Breast epithelium (tissue), 3 donors: ENCODE results near the gene BRAP.

Experiments used
- POLR2A ChIP-seq: fragments of 450-650 bp; IDR thresholded peaks from one replicate; pipeline ENCODE4 v1.6.1; 2016; ENCODE audit warnings: antibody characterized with exemption, mild to moderate bottlenecking, moderate library complexity
- POLR2AphosphoS5 ChIP-seq, 3 donors: sonication (generic); formaldehyde crosslinking; IDR thresholded peaks; one replicate each; pipeline ENCODE4 v1.6.1; 2017; ENCODE audit warnings: antibody characterized with exemption in 3 of 3
- TF ChIP-seq, protein P1 (sequence below), 3 donors: fragments of 450-650 bp; IDR thresholded peaks; one replicate each; pipeline ENCODE4 v1.5.1; 2016 to 2017; ENCODE audit warnings: antibody characterized with exemption in 3 of 3, mild to moderate bottlenecking in 3 of 3, moderate library complexity in 3 of 3

DNA sequence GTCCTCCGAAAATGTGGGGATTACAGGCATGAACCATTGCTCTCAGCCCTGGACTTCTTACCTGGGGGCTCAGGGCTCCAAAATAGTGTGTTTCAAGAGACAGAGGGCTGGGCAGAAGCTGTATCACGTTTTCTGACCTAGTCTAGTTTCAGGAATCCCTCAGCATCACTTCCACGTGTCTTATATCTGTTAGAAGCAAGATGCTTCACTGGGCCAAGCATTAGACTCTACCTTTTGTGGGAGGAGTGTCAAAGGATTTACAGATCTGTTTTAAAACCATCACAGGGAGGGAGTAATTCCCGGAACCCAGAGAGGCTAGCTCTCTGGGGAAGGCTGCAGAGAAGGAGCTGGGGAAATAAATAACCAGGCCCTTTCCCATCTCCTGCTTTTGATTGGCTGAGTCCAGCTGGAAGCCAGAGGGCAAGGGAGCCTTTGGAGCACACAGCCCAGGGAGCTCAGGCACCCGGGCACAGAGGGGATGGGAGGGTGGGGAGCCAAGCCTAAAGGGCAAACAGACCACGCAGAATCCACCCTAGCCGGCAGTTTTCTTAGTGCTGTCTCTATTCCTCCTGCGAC, 47.7 kb upstream of the BRAP start:
- TF ChIP-seq POLR2AphosphoS5 (IDR thresholded peaks at IDR 0.05) (no peak), POLR2A (no peak)
- TF ChIP-seq, protein P1, sequence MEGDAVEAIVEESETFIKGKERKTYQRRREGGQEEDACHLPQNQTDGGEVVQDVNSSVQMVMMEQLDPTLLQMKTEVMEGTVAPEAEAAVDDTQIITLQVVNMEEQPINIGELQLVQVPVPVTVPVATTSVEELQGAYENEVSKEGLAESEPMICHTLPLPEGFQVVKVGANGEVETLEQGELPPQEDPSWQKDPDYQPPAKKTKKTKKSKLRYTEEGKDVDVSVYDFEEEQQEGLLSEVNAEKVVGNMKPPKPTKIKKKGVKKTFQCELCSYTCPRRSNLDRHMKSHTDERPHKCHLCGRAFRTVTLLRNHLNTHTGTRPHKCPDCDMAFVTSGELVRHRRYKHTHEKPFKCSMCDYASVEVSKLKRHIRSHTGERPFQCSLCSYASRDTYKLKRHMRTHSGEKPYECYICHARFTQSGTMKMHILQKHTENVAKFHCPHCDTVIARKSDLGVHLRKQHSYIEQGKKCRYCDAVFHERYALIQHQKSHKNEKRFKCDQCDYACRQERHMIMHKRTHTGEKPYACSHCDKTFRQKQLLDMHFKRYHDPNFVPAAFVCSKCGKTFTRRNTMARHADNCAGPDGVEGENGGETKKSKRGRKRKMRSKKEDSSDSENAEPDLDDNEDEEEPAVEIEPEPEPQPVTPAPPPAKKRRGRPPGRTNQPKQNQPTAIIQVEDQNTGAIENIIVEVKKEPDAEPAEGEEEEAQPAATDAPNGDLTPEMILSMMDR (IDR thresholded peaks at IDR 0.05): no peak
